NCI-H2107 (cell line): Measurements from ENCODE around the gene ZPLD1.

Source experiments
- DNase-seq: peaks from one replicate; lab custom pipeline; 2025; lab: John Stamatoyannopoulos, UW

The ZPLD1 gene

DNA sequence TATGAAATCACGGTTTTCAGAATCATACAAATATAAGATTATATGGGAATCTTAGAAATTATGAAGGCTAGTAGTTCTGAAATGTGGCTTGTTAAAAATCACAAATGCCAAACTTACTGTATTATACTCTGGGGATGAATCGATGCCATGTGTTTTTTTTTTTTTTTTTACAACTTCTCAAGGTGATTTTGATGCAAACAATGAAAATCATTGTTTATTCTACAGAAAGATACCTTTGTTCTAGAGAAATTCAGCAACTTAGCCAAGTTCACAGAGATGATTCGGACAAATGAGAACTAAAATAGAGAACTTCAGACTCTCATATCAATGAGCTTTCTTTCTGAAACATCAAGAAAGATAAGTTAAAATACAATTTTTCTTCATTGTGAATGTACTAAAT, 92.0 kb downstream of the ZPLD1 start:
- no peak for DNase-seq

DNA sequence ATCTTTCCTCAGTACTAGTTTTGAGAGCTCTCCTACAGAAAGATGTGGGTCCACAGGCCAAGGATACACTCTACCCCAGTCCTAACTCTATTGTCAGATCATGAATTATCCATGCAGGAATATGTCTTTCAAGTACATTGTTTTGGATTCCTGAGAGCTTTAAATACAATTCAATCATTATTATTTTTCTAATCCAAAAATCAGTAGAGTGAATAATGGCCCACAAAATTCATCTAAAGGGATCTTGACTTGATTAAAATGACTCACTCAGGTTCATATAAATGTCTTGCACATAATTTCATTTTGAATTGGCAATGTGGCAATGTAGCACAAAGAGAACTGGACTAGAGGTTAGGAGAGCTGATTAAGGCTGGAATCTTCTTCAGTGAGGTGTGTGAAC, 93.9 kb downstream of the ZPLD1 start:
- no peak for DNase-seq
